ENCODE data around the gene FHIT. TPM values are rescaled to one million over a fixed set of nuclear protein-coding genes. Genes with fewer than 3 reads are reported as not detected.

Gene FHIT
- total and polyA plus RNA-seq, 9 donors: 5.1 to 11.8 (median 9.5) TPM

GRCh38 chr3:60319179-60319858, 931.9 kb downstream of the FHIT start:
- Histone ChIP-seq H3K4me1 (ENCODE audit: insufficient read depth) (no peaks in the 10 kb centered on the region), H3K4me3 (no peak overlapping the region), H3K9me3 (no peaks in the 10 kb centered on the region), H3K36me3 (no peaks in the 10 kb centered on the region), H3K27me3 (no peaks in the 10 kb centered on the region), H3K27ac (no peak overlapping the region)
- intact Hi-C loops (cut with DNase I): no loop called here
- TF ChIP-seq EP300 (IDR thresholded peaks at IDR 0.05) (no peak), POLR2A (IDR thresholded peaks at IDR 0.05) (no peak), CTCF (IDR thresholded peaks at IDR 0.05) (no peak)
- DNase-seq: no peak
- 96 to 98% (median 97%) methylated on average over 9 of the region's 9 CpGs for WGBS, 3 donors

- intact Hi-C loops (cut with DNase I): no loop called here
- no peaks in the 10 kb centered on the region for H3K9me3 ChIP-seq
- no peaks in the 10 kb centered on the region for H3K36me3 ChIP-seq
- H3K27me3 ChIP-seq: no peaks in the 10 kb centered on the region
- H3K4me1 ChIP-seq (ENCODE audit: insufficient read depth): no peaks in the 10 kb centered on the region
- no peak for TF ChIP-seq CTCF (IDR thresholded peaks at IDR 0.05)
- TF ChIP-seq POLR2A (IDR thresholded peaks at IDR 0.05): no peak
- no peak for TF ChIP-seq EP300 (IDR thresholded peaks at IDR 0.05)
- DNase-seq: no peak
- H3K4me3 ChIP-seq: no peak overlapping the region
- no peak overlapping the region for H3K27ac ChIP-seq
These were observed 935.0 kb downstream of the FHIT start for GRCh38 chr3:60316121-60316797.

- no peak for DNase-seq
- 87 to 92% (median 90%) methylated on average over 6 of the region's 6 CpGs for WGBS, 3 donors
- intact Hi-C loops (cut with DNase I): no loop called here
These were observed 937.2 kb downstream of the FHIT start for GRCh38 chr3:60313951-60314461.

DNA sequence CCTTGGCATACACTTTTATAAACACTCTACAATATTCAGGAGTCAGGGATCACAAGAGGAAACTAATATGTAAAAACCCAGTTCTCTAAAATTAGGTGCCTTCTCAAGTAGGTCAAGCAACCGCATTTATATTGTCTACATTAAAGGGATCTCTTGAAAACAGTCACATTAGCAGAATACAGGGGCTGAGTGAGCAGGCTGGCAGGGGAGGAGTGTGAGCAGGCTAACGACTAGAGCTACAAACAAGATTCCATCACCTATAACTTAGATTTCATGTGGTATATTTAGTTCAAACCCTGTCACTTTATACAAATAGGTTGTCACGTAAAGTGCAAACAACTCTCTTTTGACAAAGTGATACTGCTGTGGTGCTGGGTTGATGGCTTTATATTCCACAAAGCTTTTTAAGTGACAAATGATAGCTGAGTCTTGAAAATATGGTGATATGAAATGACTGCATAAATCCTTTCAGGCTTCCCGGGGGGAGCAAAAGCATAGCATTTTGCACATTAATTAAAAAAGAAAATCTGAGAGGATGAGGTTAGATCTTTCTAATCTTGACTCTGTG, 937.9 kb downstream of the FHIT start:
- no peaks in the 10 kb centered on the region for H3K36me3 ChIP-seq
- no peak for TF ChIP-seq EP300 (IDR thresholded peaks at IDR 0.05)
- no peak for TF ChIP-seq CTCF (IDR thresholded peaks at IDR 0.05)
- no peak for TF ChIP-seq POLR2A (IDR thresholded peaks at IDR 0.05)
- no peaks in the 10 kb centered on the region for H3K4me1 ChIP-seq (ENCODE audit: insufficient read depth)
- intact Hi-C loops (cut with DNase I): no loop called here
- no peak for DNase-seq
- no peak overlapping the region for H3K4me3 ChIP-seq
- no peaks in the 10 kb centered on the region for H3K9me3 ChIP-seq
- H3K27me3 ChIP-seq: no peaks in the 10 kb centered on the region
- WGBS, 3 donors: 72 to 76% (median 73%) methylated on average over 4 of the region's 4 CpGs
- H3K27ac ChIP-seq: no peak overlapping the region

More at GRCh38 chr3:60313951-60314461, 937.2 kb downstream of the FHIT start:
- Histone ChIP-seq H3K27me3 (no peaks in the 10 kb centered on the region), H3K4me3 (no peak overlapping the region), H3K4me1 (ENCODE audit: insufficient read depth) (no peaks in the 10 kb centered on the region), H3K27ac (no peak overlapping the region), H3K9me3 (no peaks in the 10 kb centered on the region), H3K36me3 (no peaks in the 10 kb centered on the region)
- no peak for TF ChIP-seq CTCF (IDR thresholded peaks at IDR 0.05)
- TF ChIP-seq EP300 (IDR thresholded peaks at IDR 0.05): no peak
- no peak for TF ChIP-seq POLR2A (IDR thresholded peaks at IDR 0.05)

Data from ovary (tissue), 9 donors.